HG03097 (cell line): Measurements from ENCODE around the gene GPR21.

Source experiments
- ATAC-seq: cut with Tn5 transposase; IDR thresholded peaks from one replicate; pipeline ENCODE4 v1.9.1; 2021; ENCODE audit not compliant: unreplicated experiment, low FRiP score

The GPR21 gene, protein sequence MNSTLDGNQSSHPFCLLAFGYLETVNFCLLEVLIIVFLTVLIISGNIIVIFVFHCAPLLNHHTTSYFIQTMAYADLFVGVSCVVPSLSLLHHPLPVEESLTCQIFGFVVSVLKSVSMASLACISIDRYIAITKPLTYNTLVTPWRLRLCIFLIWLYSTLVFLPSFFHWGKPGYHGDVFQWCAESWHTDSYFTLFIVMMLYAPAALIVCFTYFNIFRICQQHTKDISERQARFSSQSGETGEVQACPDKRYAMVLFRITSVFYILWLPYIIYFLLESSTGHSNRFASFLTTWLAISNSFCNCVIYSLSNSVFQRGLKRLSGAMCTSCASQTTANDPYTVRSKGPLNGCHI

GRCh38 chr9:123033352-123033751, at the start of gene GPR21:
Gene GPR21, plus strand, starts transcription at chr9:123033667. Its CDS starts 900 bp downstream, at chr9:123034567.
- no peak for ATAC-seq

DNA sequence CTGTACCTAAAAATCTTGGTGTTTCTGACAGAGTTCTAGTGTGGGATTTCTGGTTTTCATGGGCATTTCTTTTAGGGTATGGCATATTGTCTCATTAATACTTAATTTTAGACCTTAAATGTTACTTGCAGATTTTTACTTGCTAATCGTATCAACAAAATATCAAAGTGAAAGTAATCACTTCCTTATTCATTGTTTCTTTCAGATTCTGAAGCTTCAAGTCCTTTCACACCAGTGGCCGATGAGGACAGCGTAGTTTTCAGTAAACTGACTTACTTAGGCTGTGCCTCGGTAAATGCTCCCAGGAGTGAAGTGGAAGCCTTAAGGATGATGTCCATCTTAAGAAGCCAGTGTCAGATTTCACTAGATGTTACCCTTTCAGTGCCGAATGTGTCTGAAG, 47.5 kb upstream of the GPR21 start:
- ATAC-seq, result no peak

GRCh38 chr9:122988141-122988540, 45.3 kb upstream of the GPR21 start:
- no peak for ATAC-seq

DNA sequence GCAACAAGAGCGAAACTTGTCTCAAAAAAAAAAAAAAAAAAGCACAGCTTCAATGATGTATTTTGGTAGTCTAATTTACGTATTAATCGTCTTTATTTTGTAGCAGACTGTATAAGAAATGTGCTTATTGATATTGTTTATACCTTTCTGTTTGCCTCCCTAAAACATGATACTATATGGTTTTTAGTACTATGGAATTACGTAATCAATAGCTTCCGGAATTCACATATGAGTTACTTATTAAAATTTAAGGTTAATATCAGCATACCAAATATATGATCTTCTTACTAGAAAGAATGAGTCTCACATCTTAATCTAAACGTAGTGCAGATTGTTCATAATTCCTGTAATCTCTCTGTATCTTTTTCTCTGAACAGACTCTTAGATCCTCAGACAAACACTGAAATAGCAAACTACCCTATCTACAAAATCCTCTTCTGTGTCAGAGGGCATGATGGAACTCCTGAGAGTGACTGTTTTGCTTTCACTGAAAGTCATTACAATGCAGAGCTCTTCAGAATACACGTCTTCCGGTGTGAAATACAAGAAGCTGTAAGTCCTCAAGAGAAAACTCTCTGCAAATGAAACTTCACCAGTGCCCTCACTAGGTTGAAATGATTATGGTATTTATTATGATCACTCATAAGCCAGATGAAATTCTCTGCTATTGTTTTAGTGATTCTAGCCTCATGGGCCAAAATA, 44.4 kb upstream of the GPR21 start:
- peak; percentile 75 for ATAC-seq

DNA sequence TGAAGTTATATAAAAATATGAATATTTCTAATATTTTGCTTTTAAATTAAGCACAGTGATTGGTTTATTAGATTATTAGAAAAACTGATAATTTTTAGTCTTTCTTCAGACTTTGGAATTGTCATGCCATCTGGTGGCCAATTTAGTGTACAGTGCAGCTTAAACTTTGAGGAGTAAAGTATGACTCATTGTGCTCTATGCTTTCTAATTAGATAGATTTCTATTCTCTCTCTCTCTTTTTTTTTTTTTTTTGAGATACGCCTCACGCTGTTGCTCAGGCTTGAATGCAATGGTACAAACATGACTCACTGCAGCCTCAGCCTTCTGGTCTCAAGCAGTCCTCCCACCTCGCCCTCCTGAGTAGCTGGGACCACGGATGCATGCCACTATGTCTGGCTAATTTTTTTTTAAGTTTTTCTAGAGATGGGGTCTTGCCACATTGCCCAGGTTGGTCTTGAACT, 42.1 kb upstream of the GPR21 start:
- ATAC-seq, result no peak

- ATAC-seq, result no peak
These were observed 36.9 kb upstream of the GPR21 start for GRCh38 chr9:122996586-122996985.

- no peak for ATAC-seq
These were observed 35.0 kb upstream of the GPR21 start for GRCh38 chr9:122998448-122998847.

DNA sequence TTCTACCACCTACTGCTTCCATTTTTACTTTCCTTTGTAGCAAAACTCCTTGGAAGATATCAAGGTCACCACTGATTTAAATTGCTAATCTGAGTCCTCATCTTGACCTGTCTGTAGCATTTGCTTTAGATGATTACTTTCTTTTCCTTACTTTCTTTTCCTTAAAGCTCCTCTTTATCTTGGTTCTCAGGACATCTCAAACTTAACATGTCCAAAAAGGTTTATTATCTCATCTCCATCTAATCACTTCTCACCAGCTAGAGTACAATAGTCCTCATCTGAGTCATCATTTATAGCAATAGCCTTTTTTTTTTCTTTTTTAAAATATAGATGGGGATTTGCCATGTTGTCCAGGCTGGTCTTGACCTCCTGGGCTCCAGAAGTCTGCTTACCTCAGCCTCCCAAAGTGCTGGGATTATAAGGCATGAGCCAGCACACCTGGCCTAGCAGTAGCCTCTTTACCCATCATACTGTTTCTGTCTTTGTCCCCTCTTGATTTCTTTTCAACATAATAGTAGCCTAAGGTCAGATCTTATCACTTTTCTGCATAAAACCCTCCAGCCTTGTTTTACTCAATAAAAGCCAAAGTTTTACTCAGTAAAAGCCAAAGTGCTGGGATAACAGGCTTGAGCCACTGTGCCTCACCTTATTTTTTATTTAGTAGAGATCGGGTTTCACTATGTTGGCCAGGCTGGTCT, 32.9 kb upstream of the GPR21 start:
- no peak for ATAC-seq

- ATAC-seq, result no peak
These were observed 30.7 kb upstream of the GPR21 start for GRCh38 chr9:123002754-123003153.

DNA sequence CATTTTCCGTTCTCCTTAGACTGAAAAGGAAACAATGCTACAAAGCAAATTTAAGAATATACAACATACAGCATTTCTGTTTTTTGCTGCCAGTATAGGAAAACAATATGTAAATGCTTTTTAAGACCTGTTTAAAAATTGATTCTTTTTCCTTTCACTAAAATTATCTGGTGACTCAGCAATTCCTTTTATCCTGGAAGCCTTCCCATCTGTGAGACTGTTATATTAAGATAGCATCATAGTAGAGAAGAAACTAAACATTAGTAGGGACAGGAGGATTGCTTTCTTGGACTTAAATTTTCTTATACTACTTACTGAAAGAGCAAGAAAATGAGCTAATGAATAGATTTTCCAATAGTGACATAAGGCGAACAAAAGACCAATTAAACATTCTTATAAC, 30.0 kb upstream of the GPR21 start:
- no peak for ATAC-seq

DNA sequence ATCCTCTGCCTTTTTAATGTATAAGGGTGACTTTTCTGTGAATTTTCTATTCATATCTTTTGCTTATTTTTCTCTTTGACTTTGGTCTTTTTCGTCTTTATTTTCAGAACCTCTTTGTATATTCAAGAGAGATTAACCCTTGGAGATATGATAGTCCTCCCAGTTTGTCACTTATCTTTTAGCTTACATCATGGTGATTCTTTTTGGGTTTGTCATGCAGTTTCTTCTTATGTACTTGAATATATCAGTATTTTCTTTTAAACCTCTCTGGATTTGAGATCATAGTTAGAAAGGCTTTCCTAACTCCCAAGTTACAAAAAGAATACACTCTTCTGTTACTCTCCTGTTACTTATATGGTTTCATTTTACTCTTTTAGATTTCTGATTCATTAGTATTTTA, 27.5 kb upstream of the GPR21 start:
- no peak for ATAC-seq

DNA sequence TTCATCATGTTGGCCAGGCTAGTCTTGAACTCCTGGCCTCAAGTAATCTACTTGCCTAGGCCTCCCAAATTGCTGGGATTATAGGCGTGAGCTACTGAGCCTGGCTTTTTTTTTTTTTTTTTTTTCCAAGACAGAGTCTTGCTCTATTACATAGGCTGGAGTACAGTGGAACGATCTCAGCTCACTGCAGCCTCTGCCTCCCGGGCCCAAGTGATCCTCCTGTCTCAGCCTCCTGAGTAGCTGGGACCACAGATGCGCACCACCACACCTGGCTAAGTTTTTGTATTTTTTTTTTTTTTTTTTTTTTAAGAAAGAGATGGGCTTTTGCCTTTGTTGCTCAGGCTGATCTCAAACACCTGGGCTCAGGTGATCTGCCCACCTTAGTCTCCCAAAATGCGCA, 26.2 kb upstream of the GPR21 start:
- ATAC-seq, result no peak

DNA sequence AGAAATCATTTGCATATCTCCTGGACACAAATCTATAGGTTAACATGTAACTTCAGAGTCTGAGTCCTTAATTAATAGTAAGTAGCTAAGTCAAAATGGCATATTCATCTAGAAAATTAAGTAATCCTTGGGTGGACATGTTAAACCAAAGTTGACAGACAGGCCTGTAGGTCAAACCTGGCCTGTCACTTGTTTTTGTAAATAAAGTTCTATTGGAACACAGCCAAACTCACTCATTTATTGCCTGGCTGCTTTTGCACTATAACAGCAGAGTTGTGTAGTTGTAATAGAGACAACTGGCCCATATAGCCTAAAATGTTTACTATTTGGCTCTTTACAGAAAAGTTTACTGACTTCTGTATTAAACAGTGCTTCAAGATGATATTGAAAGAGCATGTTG, 24.6 kb upstream of the GPR21 start:
- no peak for ATAC-seq

GRCh38 chr9:123011380-123011779, 22.1 kb upstream of the GPR21 start:
- no peak for ATAC-seq

GRCh38 chr9:123011878-123012528, 21.5 kb upstream of the GPR21 start:
- no peak for ATAC-seq

GRCh38 chr9:123016631-123017030, 16.8 kb upstream of the GPR21 start:
- no peak for ATAC-seq

- ATAC-seq, result no peak
These were observed 12.7 kb upstream of the GPR21 start for GRCh38 chr9:123020796-123021195.

GRCh38 chr9:123026425-123026824, 7.0 kb upstream of the GPR21 start:
- ATAC-seq, result no peak

DNA sequence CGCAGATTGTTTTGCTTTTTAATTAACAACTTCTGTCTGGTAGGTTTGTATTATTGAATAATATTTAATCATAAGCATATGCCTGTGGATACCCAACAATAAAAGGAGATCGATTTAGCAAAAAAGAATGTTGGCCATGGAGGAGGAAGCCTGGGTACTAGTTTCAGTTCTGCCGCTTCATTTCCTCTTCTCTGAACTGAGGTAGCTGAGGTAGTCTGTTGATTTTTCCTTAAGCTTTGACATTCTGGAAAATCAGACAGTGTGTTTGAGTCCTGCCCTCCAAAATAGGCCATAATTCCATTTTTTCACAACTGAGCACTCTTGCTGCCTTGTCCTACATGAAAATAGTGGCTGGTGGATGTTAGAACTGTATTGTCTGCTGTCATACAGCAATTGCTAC, 6.0 kb upstream of the GPR21 start:
- no peak for ATAC-seq

- no peak for ATAC-seq
These were observed 5.3 kb upstream of the GPR21 start for GRCh38 chr9:123028136-123028535.

- no peak for ATAC-seq
These were observed 4.5 kb upstream of the GPR21 start for GRCh38 chr9:123028973-123029372.
